B cell (primary cell): Measurements from ENCODE around the gene IL13. TPM values are rescaled to one million over a fixed set of nuclear protein-coding genes. Genes with fewer than 3 reads are reported as not detected.

ENCODE experiments used
- ATAC-seq: fragments of 200-7000 bp; cut with Tn5 transposase; one replicate; pipeline ENCODE4 v1.10.0; 2021; ENCODE audit warnings: low read depth, mild to moderate bottlenecking, moderate number of reproducible peaks, moderate library complexity
- CTCF ChIA-PET: fragments of 350-600 bp; sonication (Branson Sonifier 250); formaldehyde crosslinking; loops from one replicate; lab custom pipeline; 2021; ENCODE audit warnings: antibody characterized with exemption, inconsistent platforms; lab: Charles Lee
- POLR2A ChIA-PET: fragments of 350-600 bp; sonication (Branson Sonifier 250); formaldehyde crosslinking; loops from one replicate; lab custom pipeline; 2021; ENCODE audit warnings: antibody characterized with exemption; lab: Charles Lee
- DNase-seq: peaks from one replicate; pipeline ENCODE4 v3.0.0; 2013
- H2AFZ ChIP-seq: 2 replicates; pipeline ENCODE4 v1.6.1; 2012; ENCODE audit warnings: mild to moderate bottlenecking, low read depth, low read length; ENCODE audit not compliant: insufficient read depth, poor library complexity, severe bottlenecking
- H3K27ac ChIP-seq, 2 donors: 1 replicate in 1 of 2; 2 replicates in 1 of 2; pipeline ENCODE4 v1.5.1; 2012 to 2013; ENCODE audit warnings: low read length in 2 of 2, mild to moderate bottlenecking in 2 of 2, moderate library complexity in 1 of 2
- H3K27me3 ChIP-seq, 4 experiments: fragments of 200-600 bp in 1 of 4; sonication (generic) in 1 of 4; replicated peaks in 1 of 4; 1 replicate in 2 of 4; 2 replicates in 2 of 4; pipeline versions ENCODE4 v1.6.1 to v1.7.0; 2013 to 2016; ENCODE audit warnings: low read length in 3 of 4, mild to moderate bottlenecking in 2 of 4, mixed read lengths in 1 of 4, moderate library complexity in 1 of 4; ENCODE audit not compliant: insufficient read depth in 4 of 4, control insufficient read depth in 3 of 4; ENCODE audit errors: control extremely low read depth in 1 of 4
- H3K36me3 ChIP-seq, 2 experiments: replicated peaks in 1 of 2; 1 replicate in 1 of 2; 2 replicates in 1 of 2; pipeline versions ENCODE4 v1.6.1 to v1.7.1; 2013; ENCODE audit warnings: low read length in 1 of 2; ENCODE audit not compliant: insufficient read depth in 2 of 2, control insufficient read depth in 1 of 2; ENCODE audit errors: control extremely low read depth in 1 of 2, extremely low read depth in 1 of 2
- H3K4me1 ChIP-seq, 2 donors: fragments of 200-600 bp in 1 of 2; sonication (generic) in 1 of 2; 1 replicate in 1 of 2; 2 replicates in 1 of 2; pipeline versions ENCODE4 v1.5.1 to v1.6.1; 2013 to 2017; ENCODE audit warnings: low read length in 2 of 2; ENCODE audit not compliant: control insufficient read depth in 2 of 2, insufficient read depth in 2 of 2
- H3K4me2 ChIP-seq: replicated peaks from 2 replicates; pipeline ENCODE3; 2012; ENCODE audit warnings: mild to moderate bottlenecking, low read depth, low read length; ENCODE audit not compliant: poor library complexity, severe bottlenecking
- H3K4me3 ChIP-seq, 5 experiments: fragments of 200-600 bp in 1 of 5; sonication (generic) in 1 of 5; 1 replicate in 3 of 5; 2 replicates in 2 of 5; pipeline versions ENCODE4 v1.5.1 to v1.7.0; 2011 to 2016; ENCODE audit warnings: low read length in 4 of 5, mild to moderate bottlenecking in 4 of 5, low read depth in 2 of 5, control low read depth in 1 of 5, moderate library complexity in 1 of 5; ENCODE audit not compliant: insufficient read depth in 1 of 5; ENCODE audit errors: control extremely low read depth in 1 of 5, extremely low read depth in 1 of 5
- H3K79me2 ChIP-seq: fragments of 200-600 bp; sonication (generic); one replicate; pipeline ENCODE4 v1.6.0; 2016; ENCODE audit warnings: low read length; ENCODE audit not compliant: control insufficient read depth, insufficient read depth
- H3K9ac ChIP-seq: fragments of 200-600 bp; sonication (generic); 2 replicates; pipeline ENCODE4 v1.6.1; 2017; ENCODE audit warnings: mild to moderate bottlenecking, low read length, moderate library complexity
- H3K9me3 ChIP-seq, 3 donors: one replicate each; pipeline versions ENCODE4 v1.6.1 to v1.7.1; 2013; ENCODE audit warnings: low read length in 2 of 3; ENCODE audit not compliant: control insufficient read depth in 2 of 3, insufficient read depth in 1 of 3; ENCODE audit errors: control extremely low read depth in 1 of 3
- H4K20me1 ChIP-seq: 2 replicates; pipeline ENCODE4 v1.6.0; 2012; ENCODE audit warnings: mild to moderate bottlenecking, low read length; ENCODE audit not compliant: insufficient read depth, control insufficient read depth, poor library complexity, severe bottlenecking
- H3K27ac Mint-ChIP-seq: one replicate; pipeline ENCODE4 v1.8.0; 2021; ENCODE audit warnings: mixed read lengths
- H3K27me3 Mint-ChIP-seq: one replicate; pipeline ENCODE4 v1.8.0; 2021; ENCODE audit warnings: mixed read lengths
- H3K4me1 Mint-ChIP-seq: one replicate; pipeline ENCODE4 v1.8.0; 2021; ENCODE audit warnings: mixed read lengths
- H3K4me3 Mint-ChIP-seq: one replicate; pipeline ENCODE4 v1.8.0; 2021; ENCODE audit warnings: mixed read lengths
- H3K9me3 Mint-ChIP-seq: one replicate; pipeline ENCODE4 v1.8.0; 2022; ENCODE audit warnings: mixed read lengths; ENCODE audit not compliant: insufficient read depth
- EZH2 ChIP-seq: IDR thresholded peaks from 2 replicates; pipeline ENCODE4 v1.6.1; 2012; ENCODE audit warnings: borderline replicate concordance, low read depth, mild to moderate bottlenecking, moderate library complexity, low read length; ENCODE audit not compliant: insufficient read depth, poor library complexity, severe bottlenecking
- WGBS: methylation state at CpG from one replicate; pipeline ENCODE4 v1.1.5; 2013; ENCODE audit warnings: missing lambda C conversion rate; ENCODE audit not compliant: insufficient coverage; 5-methylcytosine and 5-hydroxymethylcytosine counted together
- intact Hi-C: fragments of 100-400 bp; cut with micrococcal nuclease; formaldehyde crosslinking; loops from one replicate; pipeline ENCODE4 v1.10.0; 2022
- polyA plus RNA-seq: library from polyadenylated mRNA; depleted of rRNA; stranded (reverse); fragments of >200 nt; gene quantifications from 2 replicates; pipeline ENCODE4 v1.2.3, GENCODE V29; 2012
- total RNA-seq, 2 donors: library from RNA; stranded (reverse); fragments of 120-200 nt in 1 of 2; gene quantifications; 1 replicate in 1 of 2; 2 replicates in 1 of 2; pipeline versions ENCODE4 v1.2.3 to v1.2.4, GENCODE V29; 2013 to 2022
- TF ChIP-seq, protein P1 (sequence below): fragments of 200-600 bp; IDR thresholded peaks from one replicate; pipeline ENCODE4 v1.8.0; 2022; ENCODE audit warnings: antibody characterized with exemption, mild to moderate bottlenecking

The IL13 gene
- total and polyA plus RNA-seq, 2 donors (not counting 1 experiment from before 2014, with no cell fraction given), result 0.42 to 0.45 TPM

DNA sequence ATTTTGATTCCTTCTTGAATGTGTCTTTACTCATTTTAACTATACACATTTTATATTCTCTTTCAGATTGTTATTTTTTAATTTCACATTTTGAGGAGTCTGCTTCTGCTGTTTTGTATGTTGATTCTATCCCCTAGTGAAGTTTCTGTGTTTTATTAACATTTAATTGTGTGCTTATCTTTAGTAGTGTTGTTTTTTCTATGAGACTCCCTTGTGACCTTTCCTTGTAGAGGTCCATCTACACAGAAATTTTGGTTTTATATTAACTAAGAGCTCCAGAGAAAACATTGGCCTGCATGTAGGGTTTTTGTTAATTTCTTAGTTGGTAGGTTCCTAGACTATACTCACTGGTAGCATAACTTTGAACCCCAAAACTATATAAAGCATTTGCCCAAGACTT is 35.4 kb upstream of the IL13 start:
- Histone ChIP-seq H3K4me3 (no peak overlapping the region), H3K36me3 (peaks cover 11 to 28% of the 10 kb centered on the region in 2 experiments), H3K27me3 (no peaks in the 10 kb centered on the region), H3K27ac (no peak overlapping the region), H3K9me3 (no peaks in the 10 kb centered on the region), H3K4me1 (no peaks in the 10 kb centered on the region), H3K9ac (no peak overlapping the region), H4K20me1 (no peaks in the 10 kb centered on the region), H3K4me2 (no peak overlapping the region), H2AFZ (no peak overlapping the region), H3K79me2 (no peaks in the 10 kb centered on the region)
- Mint-ChIP-seq H3K27me3 (no peaks in the 10 kb centered on the region), H3K4me1 (no peaks in the 10 kb centered on the region), H3K4me3 (no peak overlapping the region), H3K9me3 (no peaks in the 10 kb centered on the region), H3K27ac (no peak overlapping the region)
- POLR2A ChIA-PET, result no interaction called here
- no peak for DNase-seq
- intact Hi-C loops, result no loop called here
- ATAC-seq, result no peak
- TF ChIP-seq, protein P1, sequence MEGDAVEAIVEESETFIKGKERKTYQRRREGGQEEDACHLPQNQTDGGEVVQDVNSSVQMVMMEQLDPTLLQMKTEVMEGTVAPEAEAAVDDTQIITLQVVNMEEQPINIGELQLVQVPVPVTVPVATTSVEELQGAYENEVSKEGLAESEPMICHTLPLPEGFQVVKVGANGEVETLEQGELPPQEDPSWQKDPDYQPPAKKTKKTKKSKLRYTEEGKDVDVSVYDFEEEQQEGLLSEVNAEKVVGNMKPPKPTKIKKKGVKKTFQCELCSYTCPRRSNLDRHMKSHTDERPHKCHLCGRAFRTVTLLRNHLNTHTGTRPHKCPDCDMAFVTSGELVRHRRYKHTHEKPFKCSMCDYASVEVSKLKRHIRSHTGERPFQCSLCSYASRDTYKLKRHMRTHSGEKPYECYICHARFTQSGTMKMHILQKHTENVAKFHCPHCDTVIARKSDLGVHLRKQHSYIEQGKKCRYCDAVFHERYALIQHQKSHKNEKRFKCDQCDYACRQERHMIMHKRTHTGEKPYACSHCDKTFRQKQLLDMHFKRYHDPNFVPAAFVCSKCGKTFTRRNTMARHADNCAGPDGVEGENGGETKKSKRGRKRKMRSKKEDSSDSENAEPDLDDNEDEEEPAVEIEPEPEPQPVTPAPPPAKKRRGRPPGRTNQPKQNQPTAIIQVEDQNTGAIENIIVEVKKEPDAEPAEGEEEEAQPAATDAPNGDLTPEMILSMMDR, result no peak
- TF ChIP-seq EZH2, result no peak
- CTCF ChIA-PET, result no interaction called here

DNA sequence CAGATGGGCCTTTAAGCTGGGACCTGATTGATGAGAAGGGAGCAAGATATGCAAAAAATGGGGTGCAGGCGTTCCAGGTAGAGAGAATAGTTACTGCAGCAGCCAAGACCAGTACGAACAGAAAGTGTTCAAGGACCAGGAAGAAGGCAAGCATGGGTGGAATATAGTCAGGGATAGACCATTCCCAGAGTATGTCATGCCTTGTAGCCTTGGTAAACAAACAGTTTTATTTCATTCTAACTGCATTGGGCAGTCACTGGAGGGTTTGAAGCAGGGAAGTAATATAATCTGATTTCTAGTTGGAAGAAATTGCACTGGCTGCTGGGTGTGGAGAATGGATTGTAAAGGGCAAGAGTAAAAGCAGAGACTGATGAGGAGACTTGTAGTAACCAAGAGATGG is 30.5 kb upstream of the IL13 start:
- Histone ChIP-seq H3K27me3 (no peaks in the 10 kb centered on the region), H3K9me3 (no peaks in the 10 kb centered on the region), H2AFZ (no peak overlapping the region), H3K4me1 (no peaks in the 10 kb centered on the region), H3K79me2 (no peaks in the 10 kb centered on the region), H3K27ac (no peak overlapping the region), H4K20me1 (no peaks in the 10 kb centered on the region), H3K4me3 (no peak overlapping the region), H3K36me3 (peaks cover 9 to 13% of the 10 kb centered on the region in 2 experiments), H3K4me2 (no peak overlapping the region), H3K9ac (no peak overlapping the region)
- Mint-ChIP-seq H3K4me3 (no peak overlapping the region), H3K27me3 (no peaks in the 10 kb centered on the region), H3K4me1 (no peaks in the 10 kb centered on the region), H3K9me3 (no peaks in the 10 kb centered on the region), H3K27ac (no peak overlapping the region)
- TF ChIP-seq EZH2, result no peak
- TF ChIP-seq, protein P1, result no peak
- ChIA-PET CTCF (no interaction called here), POLR2A (no interaction called here)
- intact Hi-C loops, result no loop called here
- ATAC-seq (no peak), DNase-seq (no peak)
- WGBS, result 100% methylated on average over 2 of the region's 2 CpGs
